ENCODE measurements around the gene C5AR1.

DNA sequence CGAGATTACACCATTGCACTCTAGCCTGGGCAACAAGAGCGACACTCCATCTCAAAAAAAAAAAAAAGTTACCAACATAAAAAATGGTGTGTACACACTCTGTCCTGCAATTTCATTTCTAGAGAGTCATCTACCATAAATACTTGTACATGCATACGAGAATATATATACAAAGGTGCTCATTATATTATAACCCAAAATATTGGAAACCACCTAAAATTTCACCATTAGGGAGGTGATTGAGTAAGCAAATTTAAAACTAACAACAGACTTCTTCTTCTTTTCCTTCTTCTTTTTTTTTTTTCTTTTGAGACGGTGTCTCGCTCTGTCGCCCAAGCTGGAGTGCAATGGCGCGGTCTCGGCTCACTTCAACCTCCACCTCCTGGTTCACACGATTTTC is 7.4 kb upstream of the C5AR1 start:
- TF ChIP-seq, protein P1, sequence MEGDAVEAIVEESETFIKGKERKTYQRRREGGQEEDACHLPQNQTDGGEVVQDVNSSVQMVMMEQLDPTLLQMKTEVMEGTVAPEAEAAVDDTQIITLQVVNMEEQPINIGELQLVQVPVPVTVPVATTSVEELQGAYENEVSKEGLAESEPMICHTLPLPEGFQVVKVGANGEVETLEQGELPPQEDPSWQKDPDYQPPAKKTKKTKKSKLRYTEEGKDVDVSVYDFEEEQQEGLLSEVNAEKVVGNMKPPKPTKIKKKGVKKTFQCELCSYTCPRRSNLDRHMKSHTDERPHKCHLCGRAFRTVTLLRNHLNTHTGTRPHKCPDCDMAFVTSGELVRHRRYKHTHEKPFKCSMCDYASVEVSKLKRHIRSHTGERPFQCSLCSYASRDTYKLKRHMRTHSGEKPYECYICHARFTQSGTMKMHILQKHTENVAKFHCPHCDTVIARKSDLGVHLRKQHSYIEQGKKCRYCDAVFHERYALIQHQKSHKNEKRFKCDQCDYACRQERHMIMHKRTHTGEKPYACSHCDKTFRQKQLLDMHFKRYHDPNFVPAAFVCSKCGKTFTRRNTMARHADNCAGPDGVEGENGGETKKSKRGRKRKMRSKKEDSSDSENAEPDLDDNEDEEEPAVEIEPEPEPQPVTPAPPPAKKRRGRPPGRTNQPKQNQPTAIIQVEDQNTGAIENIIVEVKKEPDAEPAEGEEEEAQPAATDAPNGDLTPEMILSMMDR (tag by site-specific recombination; IDR thresholded peaks at IDR 0.05), result no peak
- TF ChIP-seq ZBTB17 (tag by site-specific recombination; IDR thresholded peaks at IDR 0.05) (no peak), ZNF747 (tag by site-specific recombination; IDR thresholded peaks at IDR 0.05) (no peak), KLF10 (tag by site-specific recombination; IDR thresholded peaks at IDR 0.05) (no peak), ZNF274 (IDR thresholded peaks at IDR 0.05; ENCODE audit: low read length) (no peak), ZNF274 (tag by site-specific recombination; IDR thresholded peaks at IDR 0.05; ENCODE audit: borderline replicate concordance) (no peak), SP2 (tag by site-specific recombination; IDR thresholded peaks at IDR 0.05) (no peak), ZFP69B (tag by site-specific recombination; IDR thresholded peaks at IDR 0.05) (no peak), ZNF311 (tag by site-specific recombination; IDR thresholded peaks at IDR 0.05; ENCODE audit: borderline replicate concordance) (no peak), ZNF707 (tag by site-specific recombination; IDR thresholded peaks at IDR 0.05) (no peak), ZNF677 (tag by site-specific recombination; IDR thresholded peaks at IDR 0.05) (no peak)
- TF ChIP-seq, protein P2, sequence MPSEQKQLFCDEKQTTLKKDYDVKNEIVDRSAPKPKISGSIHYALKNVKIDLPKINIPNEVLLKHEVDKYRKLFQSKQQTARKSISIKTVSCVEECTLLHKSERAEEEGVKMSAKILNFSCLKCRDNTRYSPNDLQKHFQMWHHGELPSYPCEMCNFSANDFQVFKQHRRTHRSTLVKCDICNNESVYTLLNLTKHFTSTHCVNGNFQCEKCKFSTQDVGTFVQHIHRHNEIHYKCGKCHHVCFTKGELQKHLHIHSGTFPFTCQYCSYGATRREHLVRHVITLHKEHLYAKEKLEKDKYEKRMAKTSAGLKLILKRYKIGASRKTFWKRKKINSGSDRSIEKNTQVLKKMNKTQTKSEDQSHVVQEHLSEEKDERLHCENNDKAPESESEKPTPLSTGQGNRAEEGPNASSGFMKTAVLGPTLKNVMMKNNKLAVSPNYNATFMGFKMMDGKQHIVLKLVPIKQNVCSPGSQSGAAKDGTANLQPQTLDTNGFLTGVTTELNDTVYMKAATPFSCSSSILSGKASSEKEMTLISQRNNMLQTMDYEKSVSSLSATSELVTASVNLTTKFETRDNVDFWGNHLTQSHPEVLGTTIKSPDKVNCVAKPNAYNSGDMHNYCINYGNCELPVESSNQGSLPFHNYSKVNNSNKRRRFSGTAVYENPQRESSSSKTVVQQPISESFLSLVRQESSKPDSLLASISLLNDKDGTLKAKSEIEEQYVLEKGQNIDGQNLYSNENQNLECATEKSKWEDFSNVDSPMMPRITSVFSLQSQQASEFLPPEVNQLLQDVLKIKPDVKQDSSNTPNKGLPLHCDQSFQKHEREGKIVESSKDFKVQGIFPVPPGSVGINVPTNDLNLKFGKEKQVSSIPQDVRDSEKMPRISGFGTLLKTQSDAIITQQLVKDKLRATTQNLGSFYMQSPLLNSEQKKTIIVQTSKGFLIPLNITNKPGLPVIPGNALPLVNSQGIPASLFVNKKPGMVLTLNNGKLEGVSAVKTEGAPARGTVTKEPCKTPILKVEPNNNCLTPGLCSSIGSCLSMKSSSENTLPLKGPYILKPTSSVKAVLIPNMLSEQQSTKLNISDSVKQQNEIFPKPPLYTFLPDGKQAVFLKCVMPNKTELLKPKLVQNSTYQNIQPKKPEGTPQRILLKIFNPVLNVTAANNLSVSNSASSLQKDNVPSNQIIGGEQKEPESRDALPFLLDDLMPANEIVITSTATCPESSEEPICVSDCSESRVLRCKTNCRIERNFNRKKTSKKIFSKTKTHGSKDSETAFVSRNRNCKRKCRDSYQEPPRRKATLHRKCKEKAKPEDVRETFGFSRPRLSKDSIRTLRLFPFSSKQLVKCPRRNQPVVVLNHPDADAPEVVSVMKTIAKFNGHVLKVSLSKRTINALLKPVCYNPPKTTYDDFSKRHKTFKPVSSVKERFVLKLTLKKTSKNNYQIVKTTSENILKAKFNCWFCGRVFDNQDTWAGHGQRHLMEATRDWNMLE (tag by site-specific recombination; conservative IDR thresholded peaks at IDR 0.05; ENCODE audit: low read depth), result no peak
